Panc1 (cell line): Measurements from ENCODE around the gene SEH1L. TPM values are rescaled to one million over a fixed set of nuclear protein-coding genes. Genes with fewer than 3 reads are reported as not detected.

Experiments used
- ATAC-seq: fragments of 200-7000 bp; cut with Tn5 transposase; 2 replicates; pipeline ENCODE4 v1.9.1; 2020; ENCODE audit warnings: mild to moderate bottlenecking, moderate library complexity
- BruUV-seq: library from RNA; stranded (reverse); fragments of 400-500 nt; replicated peaks from 2 replicates; lab custom pipeline; 2021; lab: Mats Ljungman, UMichigan
- CTCF ChIA-PET: fragments of 300-600 bp; sonication (Branson Sonifier 250); formaldehyde crosslinking; loops from one replicate; lab custom pipeline; 2022; ENCODE audit warnings: antibody characterized with exemption; lab: Charles Lee
- POLR2A ChIA-PET: fragments of 300-600 bp; sonication (Branson Sonifier 250); formaldehyde crosslinking; loops from one replicate; lab custom pipeline; 2022; ENCODE audit warnings: antibody characterized with exemption; lab: Charles Lee
- DNase-seq: peaks from one replicate; pipeline ENCODE4 v3.0.0-alpha.2; 2010; ENCODE audit warnings: low read depth, low spot score
- H3K27ac ChIP-seq: 2 replicates; pipeline ENCODE4 v1.5.1; 2011; ENCODE audit warnings: mild to moderate bottlenecking, low read length, inconsistent platforms
- H3K27me3 ChIP-seq: fragments of 200-500 bp; sonication (Bioruptor generic); 2 replicates; pipeline ENCODE4 v1.6.0; 2014; ENCODE audit warnings: low read length, inconsistent platforms; ENCODE audit not compliant: control insufficient read depth, insufficient read depth
- H3K36me3 ChIP-seq: fragments of 200-500 bp; sonication (Bioruptor generic); 2 replicates; pipeline ENCODE4 v1.5.1; 2014; ENCODE audit warnings: inconsistent platforms, mild to moderate bottlenecking, low read length, moderate library complexity; ENCODE audit not compliant: control insufficient read depth, insufficient read depth
- H3K4me1 ChIP-seq: 2 replicates; pipeline ENCODE4 v1.5.1; 2011; ENCODE audit warnings: inconsistent platforms, mild to moderate bottlenecking, low read length, moderate library complexity; ENCODE audit not compliant: control insufficient read depth, insufficient read depth
- H3K4me3 ChIP-seq, 2 experiments: 2 replicates each; pipeline ENCODE4 v1.5.1; 2011 to 2012; ENCODE audit warnings: low read depth in 2 of 2, low read length in 2 of 2, mild to moderate bottlenecking in 2 of 2, inconsistent platforms in 1 of 2, moderate library complexity in 1 of 2
- H3K9me3 ChIP-seq: fragments of 200-500 bp; sonication (Bioruptor generic); 2 replicates; pipeline ENCODE4 v1.5.1; 2014; ENCODE audit warnings: low read depth, mild to moderate bottlenecking, inconsistent platforms, low read length, moderate library complexity; ENCODE audit not compliant: control insufficient read depth, insufficient read depth
- POLR2AphosphoS5 ChIP-seq: IDR thresholded peaks from 2 replicates; pipeline ENCODE4 v1.6.1; 2012; ENCODE audit warnings: mild to moderate bottlenecking, low read depth, low read length, moderate library complexity
- SIN3A ChIP-seq: IDR thresholded peaks from 2 replicates; pipeline ENCODE4 v1.6.1; 2012; ENCODE audit warnings: low read depth, mild to moderate bottlenecking, low read length, moderate library complexity, borderline replicate concordance; ENCODE audit not compliant: insufficient read depth
- TCF7L2 ChIP-seq: IDR thresholded peaks from 2 replicates; pipeline ENCODE4 v1.6.1; 2011; ENCODE audit warnings: mild to moderate bottlenecking, low read depth, low read length, inconsistent platforms
- in situ Hi-C: cut with HindIII; loops from 2 replicates; pipeline ENCODE4 v1.10.0; 2016; ENCODE audit warnings: low sequenced_read_pairs, low pct_unique_long_range_greater_than_20kb
- intact Hi-C: fragments of 100-400 bp; cut with micrococcal nuclease; formaldehyde crosslinking; loops from one replicate; pipeline ENCODE4 v1.10.0; 2022; ENCODE audit not compliant: unreplicated experiment
- total RNA-seq: library from RNA; stranded (reverse); gene quantifications from one replicate; pipeline ENCODE4 v1.2.1, GENCODE V29; 2021; ENCODE audit not compliant: unreplicated experiment
- TF ChIP-seq, protein P1 (sequence below): fragments of 450-650 bp; IDR thresholded peaks from 2 replicates; pipeline ENCODE4 v1.5.1; 2017; ENCODE audit warnings: mild to moderate bottlenecking
- TF ChIP-seq, protein P2 (sequence below), 2 experiments: IDR thresholded peaks; 2 replicates each; pipeline ENCODE4 v1.6.1; 2011 to 2012; ENCODE audit warnings: low read depth in 2 of 2, control low read depth in 1 of 2, low read length in 1 of 2, mild to moderate bottlenecking in 1 of 2, moderate library complexity in 1 of 2; ENCODE audit not compliant: insufficient read depth in 1 of 2

The SEH1L gene
- total RNA-seq, 1 experiment from 2014 or later: 86.5 TPM

GRCh38 chr18:12906773-12907172 lies 41.0 kb upstream of the SEH1L start:
- POLR2A ChIA-PET: interaction anchor here (0.9 kb wide), 1 partner anchor 23 kb away, joined by 3 read pairs; the partner anchor contains the start of gene PTPN2
- CTCF ChIA-PET: no interaction called here
- Histone ChIP-seq H3K27me3 (no peaks in the 10 kb centered on the region; the same call in 1 of the 2 replicates), H3K36me3 (no peaks in the 10 kb centered on the region), H3K27ac (no peak overlapping the region), H3K9me3 (no peaks in the 10 kb centered on the region), H3K4me1 (no peaks in the 10 kb centered on the region), H3K4me3 (no peak overlapping the region)
- in situ Hi-C loops (no loop called here), intact Hi-C loops (no loop called here)
- no peak for TF ChIP-seq TCF7L2
- TF ChIP-seq, protein P1, sequence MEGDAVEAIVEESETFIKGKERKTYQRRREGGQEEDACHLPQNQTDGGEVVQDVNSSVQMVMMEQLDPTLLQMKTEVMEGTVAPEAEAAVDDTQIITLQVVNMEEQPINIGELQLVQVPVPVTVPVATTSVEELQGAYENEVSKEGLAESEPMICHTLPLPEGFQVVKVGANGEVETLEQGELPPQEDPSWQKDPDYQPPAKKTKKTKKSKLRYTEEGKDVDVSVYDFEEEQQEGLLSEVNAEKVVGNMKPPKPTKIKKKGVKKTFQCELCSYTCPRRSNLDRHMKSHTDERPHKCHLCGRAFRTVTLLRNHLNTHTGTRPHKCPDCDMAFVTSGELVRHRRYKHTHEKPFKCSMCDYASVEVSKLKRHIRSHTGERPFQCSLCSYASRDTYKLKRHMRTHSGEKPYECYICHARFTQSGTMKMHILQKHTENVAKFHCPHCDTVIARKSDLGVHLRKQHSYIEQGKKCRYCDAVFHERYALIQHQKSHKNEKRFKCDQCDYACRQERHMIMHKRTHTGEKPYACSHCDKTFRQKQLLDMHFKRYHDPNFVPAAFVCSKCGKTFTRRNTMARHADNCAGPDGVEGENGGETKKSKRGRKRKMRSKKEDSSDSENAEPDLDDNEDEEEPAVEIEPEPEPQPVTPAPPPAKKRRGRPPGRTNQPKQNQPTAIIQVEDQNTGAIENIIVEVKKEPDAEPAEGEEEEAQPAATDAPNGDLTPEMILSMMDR: no peak
- TF ChIP-seq SIN3A: no peak
- no peak for TF ChIP-seq POLR2AphosphoS5
- TF ChIP-seq, protein P2, sequence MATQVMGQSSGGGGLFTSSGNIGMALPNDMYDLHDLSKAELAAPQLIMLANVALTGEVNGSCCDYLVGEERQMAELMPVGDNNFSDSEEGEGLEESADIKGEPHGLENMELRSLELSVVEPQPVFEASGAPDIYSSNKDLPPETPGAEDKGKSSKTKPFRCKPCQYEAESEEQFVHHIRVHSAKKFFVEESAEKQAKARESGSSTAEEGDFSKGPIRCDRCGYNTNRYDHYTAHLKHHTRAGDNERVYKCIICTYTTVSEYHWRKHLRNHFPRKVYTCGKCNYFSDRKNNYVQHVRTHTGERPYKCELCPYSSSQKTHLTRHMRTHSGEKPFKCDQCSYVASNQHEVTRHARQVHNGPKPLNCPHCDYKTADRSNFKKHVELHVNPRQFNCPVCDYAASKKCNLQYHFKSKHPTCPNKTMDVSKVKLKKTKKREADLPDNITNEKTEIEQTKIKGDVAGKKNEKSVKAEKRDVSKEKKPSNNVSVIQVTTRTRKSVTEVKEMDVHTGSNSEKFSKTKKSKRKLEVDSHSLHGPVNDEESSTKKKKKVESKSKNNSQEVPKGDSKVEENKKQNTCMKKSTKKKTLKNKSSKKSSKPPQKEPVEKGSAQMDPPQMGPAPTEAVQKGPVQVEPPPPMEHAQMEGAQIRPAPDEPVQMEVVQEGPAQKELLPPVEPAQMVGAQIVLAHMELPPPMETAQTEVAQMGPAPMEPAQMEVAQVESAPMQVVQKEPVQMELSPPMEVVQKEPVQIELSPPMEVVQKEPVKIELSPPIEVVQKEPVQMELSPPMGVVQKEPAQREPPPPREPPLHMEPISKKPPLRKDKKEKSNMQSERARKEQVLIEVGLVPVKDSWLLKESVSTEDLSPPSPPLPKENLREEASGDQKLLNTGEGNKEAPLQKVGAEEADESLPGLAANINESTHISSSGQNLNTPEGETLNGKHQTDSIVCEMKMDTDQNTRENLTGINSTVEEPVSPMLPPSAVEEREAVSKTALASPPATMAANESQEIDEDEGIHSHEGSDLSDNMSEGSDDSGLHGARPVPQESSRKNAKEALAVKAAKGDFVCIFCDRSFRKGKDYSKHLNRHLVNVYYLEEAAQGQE (IDR thresholded peaks at IDR 0.05; ENCODE audit: insufficient read depth in 1 of 2, low read depth in 2 of 2, low read length in 1 of 2): no peak
- ATAC-seq: peak; percentile 51; the same call in 1 of the 2 replicates
- no peak for DNase-seq
- no TSS peak for BruUV-seq

GRCh38 chr18:12907258-12907925 lies 40.4 kb upstream of the SEH1L start:
- ChIA-PET POLR2A (interaction anchor here (0.9 kb wide), 1 partner anchor 24 kb away, joined by 3 read pairs; the partner anchor contains the start of gene PTPN2), CTCF (no interaction called here)
- Histone ChIP-seq H3K9me3 (no peaks in the 10 kb centered on the region), H3K27ac (no peak overlapping the region), H3K36me3 (no peaks in the 10 kb centered on the region), H3K27me3 (no peaks in the 10 kb centered on the region; the same call in 1 of the 2 replicates), H3K4me3 (no peak overlapping the region), H3K4me1 (no peaks in the 10 kb centered on the region)
- intact Hi-C loops (no loop called here), in situ Hi-C loops (no loop called here)
- no TSS peak for BruUV-seq
- ATAC-seq (no peak), DNase-seq (no peak)
- no peak for TF ChIP-seq POLR2AphosphoS5

- Histone ChIP-seq H3K4me1 (no peaks in the 10 kb centered on the region), H3K27me3 (no peaks in the 10 kb centered on the region; the same call in 1 of the 2 replicates), H3K27ac (no peak overlapping the region), H3K4me3 (no peak overlapping the region), H3K9me3 (no peaks in the 10 kb centered on the region), H3K36me3 (no peaks in the 10 kb centered on the region)
- TF ChIP-seq, protein P2 (IDR thresholded peaks at IDR 0.05; ENCODE audit: insufficient read depth in 1 of 2, low read depth in 2 of 2, low read length in 1 of 2): no peak
- no peak for TF ChIP-seq SIN3A
- TF ChIP-seq TCF7L2: no peak
- TF ChIP-seq, protein P1: no peak
- TF ChIP-seq POLR2AphosphoS5: no peak
- BruUV-seq: no TSS peak
- POLR2A ChIA-PET: no interaction called here
- CTCF ChIA-PET: no interaction called here
- DNase-seq (no peak), ATAC-seq (no peak)
- in situ Hi-C loops: no loop called here
- intact Hi-C loops: no loop called here
Observed at GRCh38 chr18:12908706-12909105, 39.1 kb upstream of the SEH1L start.
